HG02623 (cell line): ENCODE results near the gene SDK2.

ENCODE experiments used
- ATAC-seq: cut with Tn5 transposase; IDR thresholded peaks from one replicate; pipeline ENCODE4 v1.9.1; 2021; ENCODE audit warnings: moderate library complexity; ENCODE audit not compliant: unreplicated experiment

SDK2 gene

GRCh38 chr17:73591296-73592078 lies 52.8 kb downstream of the SDK2 start:
- peak; percentile 79 for ATAC-seq

- ATAC-seq = no peak
Observed at GRCh38 chr17:73589363-73589980, 54.8 kb downstream of the SDK2 start.

GRCh38 chr17:73588891-73589290 lies 55.4 kb downstream of the SDK2 start:
- no peak for ATAC-seq

GRCh38 chr17:73588301-73588846 lies 55.9 kb downstream of the SDK2 start:
- ATAC-seq = no peak

- no peak for ATAC-seq
Observed at GRCh38 chr17:73586921-73587602, 57.2 kb downstream of the SDK2 start.

- ATAC-seq = no peak
Observed at GRCh38 chr17:73586275-73586832, 57.9 kb downstream of the SDK2 start.

GRCh38 chr17:73585583-73585982 lies 58.7 kb downstream of the SDK2 start:
- no peak for ATAC-seq

- no peak for ATAC-seq
Observed at GRCh38 chr17:73584987-73585386, 59.3 kb downstream of the SDK2 start.

GRCh38 chr17:73584049-73584448 lies 60.2 kb downstream of the SDK2 start:
- no peak for ATAC-seq

GRCh38 chr17:73582821-73583220 lies 61.4 kb downstream of the SDK2 start:
- no peak for ATAC-seq

GRCh38 chr17:73582359-73582758 lies 61.9 kb downstream of the SDK2 start:
- no peak for ATAC-seq

GRCh38 chr17:73581379-73581778 lies 62.9 kb downstream of the SDK2 start:
- ATAC-seq = no peak

GRCh38 chr17:73580073-73580710 lies 64.1 kb downstream of the SDK2 start:
- ATAC-seq = no peak

- ATAC-seq = no peak
Observed at GRCh38 chr17:73576556-73577098, 67.6 kb downstream of the SDK2 start.

GRCh38 chr17:73575470-73576221 lies 68.6 kb downstream of the SDK2 start:
- no peak for ATAC-seq

- ATAC-seq = no peak
Observed at GRCh38 chr17:73571511-73572130, 72.6 kb downstream of the SDK2 start.

GRCh38 chr17:73569762-73570319 lies 74.4 kb downstream of the SDK2 start:
- no peak for ATAC-seq

- ATAC-seq = no peak
Observed at GRCh38 chr17:73568934-73569333, 75.3 kb downstream of the SDK2 start.
